T1000 (cell line): Measurements from ENCODE around the gene CYP4A22.
"Not testable (repeated sequence)": the region's sequence is repeated elsewhere in the genome, so short reads cannot be mapped to it uniquely, and the experiment has no call there.

ENCODE experiments used
- DNase-seq: peaks from one replicate; lab custom pipeline; 2025; ENCODE audit warnings: mixed read lengths; lab: John Stamatoyannopoulos, UW

Gene CYP4A22

GRCh38 chr1:47184822-47185677 is 47.8 kb downstream of the CYP4A22 start:
- DNase-seq, result no peak

- no peak for DNase-seq
Measured at GRCh38 chr1:47186267-47187185, 49.3 kb downstream of the CYP4A22 start.

GRCh38 chr1:47187231-47187925 is 50.1 kb downstream of the CYP4A22 start:
- no peak for DNase-seq

GRCh38 chr1:47187926-47188250 is 50.6 kb downstream of the CYP4A22 start:
- DNase-seq, result no peak

- no peak for DNase-seq
Measured at GRCh38 chr1:47188791-47189785, 51.8 kb downstream of the CYP4A22 start.

- no peak for DNase-seq
Measured at GRCh38 chr1:47189844-47190508, 52.7 kb downstream of the CYP4A22 start, which contains the start of gene PDZK1IP1. TSS of gene PDZK1IP1 (minus strand) at chr1:47190036. CDS start at chr1:47189932, 104 bp downstream.

- no peak for DNase-seq
Measured at GRCh38 chr1:47190509-47190855, 53.2 kb downstream of the CYP4A22 start.

GRCh38 chr1:47190857-47191256 is 53.6 kb downstream of the CYP4A22 start:
- no peak for DNase-seq

- no peak for DNase-seq
Measured at GRCh38 chr1:47191940-47192457, 54.8 kb downstream of the CYP4A22 start.

- DNase-seq, result peak; percentile 16
Measured at GRCh38 chr1:47192458-47193384, 55.5 kb downstream of the CYP4A22 start.

GRCh38 chr1:47193496-47193895 is 56.3 kb downstream of the CYP4A22 start:
- not testable (repeated sequence) for DNase-seq

- DNase-seq, result no peak
Measured at GRCh38 chr1:47194311-47194710, 57.1 kb downstream of the CYP4A22 start.

GRCh38 chr1:47195981-47196380 is 58.7 kb downstream of the CYP4A22 start:
- not testable (repeated sequence) for DNase-seq

GRCh38 chr1:47196622-47197021 is 59.4 kb downstream of the CYP4A22 start:
- DNase-seq, result no peak

GRCh38 chr1:47198214-47198613 is 61.0 kb downstream of the CYP4A22 start:
- DNase-seq, result no peak
